ENCODE measurements around the gene LMO1.

DNA sequence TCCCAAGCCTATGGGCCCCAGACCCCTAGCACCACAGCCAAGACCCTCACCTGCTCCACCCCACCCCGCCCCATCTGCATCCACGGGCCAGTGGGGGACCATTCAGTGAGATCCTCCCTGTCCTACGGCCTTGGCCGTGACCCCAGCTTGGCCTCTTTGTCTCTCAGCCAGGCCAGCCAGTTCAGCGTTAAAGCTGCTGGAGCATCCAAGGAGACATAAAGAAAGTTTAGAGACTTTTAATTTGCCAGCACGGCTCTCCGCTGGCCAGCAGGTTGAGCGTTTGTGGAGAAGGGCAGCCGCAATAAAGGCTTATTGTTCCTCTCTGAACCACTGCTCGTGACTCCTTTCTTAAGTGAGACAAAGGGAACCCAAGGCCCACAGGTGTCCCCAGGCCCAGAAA lies 49.3 kb upstream of the LMO1 start:
- TF ChIP-seq, protein P1, sequence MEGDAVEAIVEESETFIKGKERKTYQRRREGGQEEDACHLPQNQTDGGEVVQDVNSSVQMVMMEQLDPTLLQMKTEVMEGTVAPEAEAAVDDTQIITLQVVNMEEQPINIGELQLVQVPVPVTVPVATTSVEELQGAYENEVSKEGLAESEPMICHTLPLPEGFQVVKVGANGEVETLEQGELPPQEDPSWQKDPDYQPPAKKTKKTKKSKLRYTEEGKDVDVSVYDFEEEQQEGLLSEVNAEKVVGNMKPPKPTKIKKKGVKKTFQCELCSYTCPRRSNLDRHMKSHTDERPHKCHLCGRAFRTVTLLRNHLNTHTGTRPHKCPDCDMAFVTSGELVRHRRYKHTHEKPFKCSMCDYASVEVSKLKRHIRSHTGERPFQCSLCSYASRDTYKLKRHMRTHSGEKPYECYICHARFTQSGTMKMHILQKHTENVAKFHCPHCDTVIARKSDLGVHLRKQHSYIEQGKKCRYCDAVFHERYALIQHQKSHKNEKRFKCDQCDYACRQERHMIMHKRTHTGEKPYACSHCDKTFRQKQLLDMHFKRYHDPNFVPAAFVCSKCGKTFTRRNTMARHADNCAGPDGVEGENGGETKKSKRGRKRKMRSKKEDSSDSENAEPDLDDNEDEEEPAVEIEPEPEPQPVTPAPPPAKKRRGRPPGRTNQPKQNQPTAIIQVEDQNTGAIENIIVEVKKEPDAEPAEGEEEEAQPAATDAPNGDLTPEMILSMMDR (conservative IDR thresholded peaks at IDR 0.05; ENCODE audit: low read length): no peak
- no peak for TF ChIP-seq EZH2phosphoT487 (IDR thresholded peaks at IDR 0.05; ENCODE audit: borderline replicate concordance, low read depth, low read length)

Data from OCI-LY7 (cell line).